Trophoblast cell (in vitro differentiated cells and primary cell): ENCODE results near the gene SNX21.
"Not testable (repeated sequence)": the region's sequence is repeated elsewhere in the genome, so short reads cannot be mapped to it uniquely, and the experiment has no call there.

Experiments used
- DNase-seq, 2 donors: peaks; one replicate each; pipeline ENCODE4 v3.0.0-alpha.2; 2016
- H2AFZ ChIP-seq: 2 replicates; pipeline ENCODE4 v1.6.1; 2013; ENCODE audit warnings: low read length, moderate library complexity, mild to moderate bottlenecking; ENCODE audit not compliant: insufficient read depth, poor library complexity
- H2AK5ac ChIP-seq: 2 replicates; pipeline ENCODE4 v1.6.1; 2013; ENCODE audit warnings: mild to moderate bottlenecking, low read length
- H2BK120ac ChIP-seq: 2 replicates; pipeline ENCODE4 v1.6.1; 2013; ENCODE audit warnings: low read length, mild to moderate bottlenecking, moderate library complexity; ENCODE audit not compliant: insufficient read depth, poor library complexity
- H2BK12ac ChIP-seq: 2 replicates; pipeline ENCODE4 v1.6.1; 2013; ENCODE audit warnings: mild to moderate bottlenecking, low read length, moderate library complexity
- H2BK5ac ChIP-seq: 2 replicates; pipeline ENCODE4 v1.6.1; 2013; ENCODE audit warnings: low read length, low read depth, moderate library complexity, mild to moderate bottlenecking; ENCODE audit not compliant: poor library complexity
- H3K14ac ChIP-seq: 2 replicates; pipeline ENCODE4 v1.6.1; 2013; ENCODE audit warnings: mild to moderate bottlenecking, low read length
- H3K18ac ChIP-seq: 2 replicates; pipeline ENCODE4 v1.6.1; 2013; ENCODE audit warnings: mild to moderate bottlenecking, low read length
- H3K23ac ChIP-seq: 2 replicates; pipeline ENCODE4 v1.6.1; 2013; ENCODE audit warnings: low read length
- H3K27ac ChIP-seq: 2 replicates; pipeline ENCODE4 v1.5.1; 2013; ENCODE audit warnings: low read depth, mild to moderate bottlenecking, inconsistent platforms, low read length, moderate library complexity
- H3K27me3 ChIP-seq: 2 replicates; pipeline ENCODE4 v1.6.1; 2013; ENCODE audit warnings: inconsistent platforms, mild to moderate bottlenecking, low read length, moderate library complexity; ENCODE audit not compliant: insufficient read depth
- H3K36me3 ChIP-seq, 2 experiments: 1 replicate in 1 of 2; 2 replicates in 1 of 2; pipeline ENCODE4 v1.6.1; 2013; ENCODE audit warnings: low read length in 2 of 2, mild to moderate bottlenecking in 2 of 2, moderate library complexity in 1 of 2; ENCODE audit not compliant: insufficient read depth in 2 of 2, control insufficient read depth in 1 of 2
- H3K4ac ChIP-seq: 2 replicates; pipeline ENCODE4 v1.6.1; 2013; ENCODE audit warnings: low read depth, mild to moderate bottlenecking, low read length, moderate library complexity
- H3K4me1 ChIP-seq, 2 experiments: 1 replicate in 1 of 2; 2 replicates in 1 of 2; pipeline ENCODE4 v1.6.1; 2013; ENCODE audit warnings: low read length in 2 of 2, mild to moderate bottlenecking in 2 of 2, moderate library complexity in 1 of 2; ENCODE audit not compliant: insufficient read depth in 2 of 2, control insufficient read depth in 1 of 2
- H3K4me2 ChIP-seq: 2 replicates; pipeline ENCODE4 v1.6.1; 2013; ENCODE audit warnings: inconsistent platforms, mild to moderate bottlenecking, low read length, moderate library complexity
- H3K4me3 ChIP-seq: 2 replicates; pipeline ENCODE4 v1.5.1; 2013; ENCODE audit warnings: mild to moderate bottlenecking, low read depth, low read length, inconsistent platforms
- H3K79me1 ChIP-seq: one replicate; pipeline ENCODE4 v1.6.1; 2013; ENCODE audit warnings: low read length
- H3K79me2 ChIP-seq: 2 replicates; pipeline ENCODE4 v1.6.1; 2013; ENCODE audit warnings: low read length, mild to moderate bottlenecking; ENCODE audit not compliant: control insufficient read depth, insufficient read depth, poor library complexity
- H3K9ac ChIP-seq: 2 replicates; pipeline ENCODE4 v1.6.1; 2013; ENCODE audit warnings: mild to moderate bottlenecking, low read length
- H3K9me3 ChIP-seq: 2 replicates; pipeline ENCODE4 v1.6.1; 2013; ENCODE audit warnings: low read depth, mild to moderate bottlenecking, control low read depth, inconsistent platforms, low read length; ENCODE audit not compliant: insufficient read depth
- H4K12ac ChIP-seq: 2 replicates; pipeline ENCODE4 v1.6.1; 2013; ENCODE audit warnings: low read depth, mild to moderate bottlenecking, low read length, moderate library complexity
- H4K8ac ChIP-seq: 2 replicates; pipeline ENCODE4 v1.6.1; 2013; ENCODE audit warnings: low read depth, mild to moderate bottlenecking, low read length, moderate library complexity
- H4K91ac ChIP-seq: one replicate; pipeline ENCODE4 v1.6.1; 2013; ENCODE audit warnings: low read depth, mild to moderate bottlenecking, low read length, moderate library complexity
- WGBS: extraction: QIAGEN DNeasy Blood & Tissue Kit; methylation state at CpG from one replicate; pipeline ENCODE4 v1.1.7; 2013; ENCODE audit warnings: missing lambda C conversion rate; ENCODE audit not compliant: insufficient read length, insufficient coverage; ENCODE audit errors: extremely low coverage; 5-methylcytosine and 5-hydroxymethylcytosine counted together

The SNX21 gene

DNA sequence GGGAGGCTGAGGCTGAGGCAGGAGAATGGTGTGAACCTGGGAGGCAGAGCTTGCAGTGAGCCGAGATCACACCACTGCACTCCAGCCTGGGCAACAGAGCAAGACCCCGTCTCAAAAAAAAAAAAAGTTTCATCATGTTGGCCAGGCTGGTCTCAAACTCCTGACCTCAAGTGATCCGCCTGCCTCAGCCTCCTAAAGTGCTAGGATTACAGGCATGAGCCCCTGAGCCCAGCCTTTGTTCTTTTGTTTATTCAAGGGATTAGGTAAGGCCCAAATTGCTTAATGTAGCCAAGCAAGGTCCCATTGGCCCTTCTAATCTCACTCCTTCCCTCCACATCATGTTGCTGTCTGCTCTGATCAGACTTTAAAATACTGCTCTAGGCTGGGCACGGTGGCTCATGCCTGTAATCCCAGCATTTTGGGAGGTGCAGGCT lies 3.9 kb upstream of the SNX21 start:
- not testable (repeated sequence) for H4K91ac ChIP-seq, H3K4ac ChIP-seq
- WGBS = no CpG with 5 or more reads among the region's 4 CpGs

DNA sequence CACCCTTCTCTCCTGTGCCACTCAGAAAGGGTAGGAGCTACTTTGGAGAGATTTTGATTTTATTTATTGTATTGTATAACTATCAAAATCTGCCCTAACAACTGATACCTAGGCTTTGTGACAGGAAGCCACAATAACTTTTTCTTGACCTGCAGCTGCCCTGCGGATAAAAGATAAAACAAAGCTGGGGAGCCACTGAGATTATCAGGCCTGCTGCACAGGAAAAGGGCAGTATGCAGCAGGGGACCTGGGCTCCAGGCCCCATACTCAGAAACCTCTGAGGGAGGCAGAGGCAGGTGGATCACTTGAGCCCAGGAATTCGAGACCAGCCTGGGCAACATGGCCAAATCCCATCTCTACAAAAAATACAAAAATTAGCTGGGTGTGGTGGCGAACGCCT lies 980 bp upstream of the SNX21 start:
- Histone ChIP-seq H3K79me1 (peaks cover 9% of the 10 kb centered on the region), H3K27ac (no peak overlapping the region), H4K8ac (no peak overlapping the region), H2BK5ac (no peak overlapping the region), H4K91ac (no peak overlapping the region), H3K4me1 (peaks cover 5 to 11% of the 10 kb centered on the region in 2 experiments), H2BK120ac (no peak overlapping the region), H2BK12ac (no peak overlapping the region), H2AK5ac (no peak overlapping the region), H3K36me3 (no peaks in the 10 kb centered on the region), H3K4ac (no peak overlapping the region), H3K9me3 (peaks cover 3% of the 10 kb centered on the region), H4K12ac (no peak overlapping the region), H3K27me3 (no peaks in the 10 kb centered on the region), H3K23ac (no peak overlapping the region), H3K4me2 (no peak overlapping the region), H3K4me3 (no peak overlapping the region), H3K18ac (no peak overlapping the region), H3K9ac (no peak overlapping the region), H2AFZ (no peak overlapping the region), H3K79me2 (no peaks in the 10 kb centered on the region), H3K14ac (no peak overlapping the region)
- no peak for DNase-seq
- WGBS = no CpG with 5 or more reads among the region's 4 CpGs

More for the DNA sequence above, 3.9 kb upstream of the SNX21 start:
- H4K12ac ChIP-seq, H3K4me2 ChIP-seq, H3K23ac ChIP-seq, H2BK12ac ChIP-seq, H2AFZ ChIP-seq, H4K8ac ChIP-seq, DNase-seq, H3K27ac ChIP-seq, H3K79me1 ChIP-seq, H2BK120ac ChIP-seq, H2AK5ac ChIP-seq, H3K4me3 ChIP-seq, H3K9me3 ChIP-seq, H3K27me3 ChIP-seq, H3K36me3 ChIP-seq, H2BK5ac ChIP-seq, H3K18ac ChIP-seq, H3K4me1 ChIP-seq, H3K9ac ChIP-seq, H3K79me2 ChIP-seq, H3K14ac ChIP-seq: not testable (repeated sequence)

DNA sequence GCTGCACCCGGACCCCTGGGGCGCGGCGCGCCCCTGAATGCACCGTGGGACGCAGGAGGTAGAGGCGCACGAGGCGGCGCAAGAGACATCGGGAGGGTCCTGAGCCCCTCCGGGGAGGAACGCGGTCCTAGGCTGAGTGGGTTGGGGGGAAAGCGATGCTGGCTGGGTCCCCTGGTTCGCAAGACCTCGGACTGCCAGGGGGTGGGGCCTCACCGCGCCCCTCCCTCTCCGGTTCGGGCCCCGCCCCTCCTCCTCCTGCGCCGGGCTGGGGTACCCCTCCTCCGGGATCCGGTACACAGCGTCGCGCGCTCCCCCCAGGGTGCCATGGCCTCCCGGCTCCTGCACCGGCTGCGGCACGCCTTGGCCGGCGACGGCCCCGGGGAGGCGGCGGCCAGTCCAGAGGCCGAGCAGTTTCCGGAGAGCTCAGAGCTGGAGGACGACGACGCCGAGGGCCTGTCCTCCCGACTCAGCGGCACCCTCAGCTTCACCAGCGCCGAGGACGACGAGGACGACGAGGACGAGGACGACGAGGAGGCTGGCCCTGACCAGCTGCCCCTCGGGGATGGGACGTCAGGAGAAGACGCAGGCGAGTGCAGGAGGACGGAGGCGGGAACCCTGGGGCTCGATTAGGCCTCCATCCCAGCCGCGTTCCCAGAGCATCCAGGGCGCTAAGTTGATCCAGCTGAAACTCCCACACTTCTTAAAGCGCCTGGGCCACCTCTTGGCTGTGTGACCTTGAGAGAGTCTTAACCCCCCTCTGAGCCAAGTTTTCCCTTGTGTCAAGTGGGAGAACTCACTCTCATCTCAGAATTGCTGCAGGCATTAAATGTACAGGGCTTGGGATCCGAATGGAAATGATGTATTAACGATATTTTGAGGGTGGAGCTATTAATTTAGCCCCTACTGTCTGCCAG lies 541 bp downstream of the SNX21 start:
- peak; percentile 30 to 40 for DNase-seq
- H2AK5ac ChIP-seq = peak overlapping the region; percentile 31
- H3K4me3 ChIP-seq = peak overlapping the region; percentile 77
- peak overlapping the region; percentile 52 for H3K14ac ChIP-seq
- peak overlapping the region; percentile 90 for H3K9ac ChIP-seq
- peaks cover 5 to 11% of the 10 kb centered on the region in 2 experiments for H3K4me1 ChIP-seq
- H3K27me3 ChIP-seq = no peaks in the 10 kb centered on the region
- no peak overlapping the region for H2BK120ac ChIP-seq
- no peak overlapping the region for H3K23ac ChIP-seq
- no CpG with 5 or more reads among the region's 71 CpGs for WGBS
- H3K27ac ChIP-seq = peak overlapping the region; percentile 60
- H2BK5ac ChIP-seq = no peak overlapping the region
- peak overlapping the region; percentile 39 for H3K4ac ChIP-seq
- peak overlapping the region; percentile 24 for H4K12ac ChIP-seq
- peak overlapping the region; percentile 76 for H4K91ac ChIP-seq
- H2BK12ac ChIP-seq = no peak overlapping the region
- H3K36me3 ChIP-seq = no peaks in the 10 kb centered on the region
- peak overlapping the region; percentile 90 for H4K8ac ChIP-seq
- H2AFZ ChIP-seq = peak overlapping the region; percentile 80
- H3K9me3 ChIP-seq = peaks cover 3% of the 10 kb centered on the region
- peak overlapping the region; percentile 90 for H3K4me2 ChIP-seq
- peak overlapping the region; percentile 27 for H3K18ac ChIP-seq
- H3K79me2 ChIP-seq = no peaks in the 10 kb centered on the region
- peaks cover 9% of the 10 kb centered on the region for H3K79me1 ChIP-seq

DNA sequence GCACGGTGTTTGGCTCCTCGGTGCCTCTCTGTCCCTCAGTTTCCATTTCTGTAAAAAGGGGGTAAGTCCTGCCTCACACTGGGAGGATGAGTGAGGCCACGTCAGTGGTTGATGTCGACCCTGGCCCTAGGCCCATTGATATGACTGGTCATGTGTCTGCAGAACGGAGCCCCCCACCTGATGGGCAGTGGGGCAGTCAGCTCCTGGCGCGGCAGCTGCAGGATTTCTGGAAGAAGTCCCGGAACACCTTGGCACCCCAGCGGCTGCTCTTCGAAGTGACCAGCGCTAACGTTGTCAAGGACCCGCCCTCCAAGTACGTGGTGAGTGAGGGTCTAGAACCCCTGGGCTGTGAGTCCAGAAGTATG lies 1.2 kb downstream of the SNX21 start:
- H2BK12ac ChIP-seq = no peak overlapping the region
- H3K4ac ChIP-seq = no peak overlapping the region
- H3K79me2 ChIP-seq = no peaks in the 10 kb centered on the region
- H3K79me1 ChIP-seq = peaks cover 9% of the 10 kb centered on the region
- H4K12ac ChIP-seq = no peak overlapping the region
- H3K4me1 ChIP-seq = peaks cover 5 to 11% of the 10 kb centered on the region in 2 experiments
- H3K18ac ChIP-seq = no peak overlapping the region
- H3K4me3 ChIP-seq = peak overlapping the region; percentile 2
- H3K9ac ChIP-seq = no peak overlapping the region
- H4K91ac ChIP-seq = no peak overlapping the region
- no peak overlapping the region for H3K27ac ChIP-seq
- no peak overlapping the region for H4K8ac ChIP-seq
- H2BK5ac ChIP-seq = no peak overlapping the region
- H3K14ac ChIP-seq = no peak overlapping the region
- peaks cover 3% of the 10 kb centered on the region for H3K9me3 ChIP-seq
- H2AK5ac ChIP-seq = no peak overlapping the region
- H2BK120ac ChIP-seq = no peak overlapping the region
- DNase-seq = no peak
- H3K27me3 ChIP-seq = no peaks in the 10 kb centered on the region
- no peak overlapping the region for H3K4me2 ChIP-seq
- no peak overlapping the region for H3K23ac ChIP-seq
- WGBS = no CpG with 5 or more reads among the region's 14 CpGs
- peak overlapping the region; percentile 2 for H2AFZ ChIP-seq
- H3K36me3 ChIP-seq = no peaks in the 10 kb centered on the region
